Cardiac fibroblast (primary cell): Measurements from ENCODE around the gene MCM9.

Experiments
- DNase-seq, 2 donors: peaks; one replicate each; pipeline versions ENCODE4 v3.0.0 to v3.0.0-alpha.2; 2010; ENCODE audit warnings: low read depth in 2 of 2
- H3K4me3 ChIP-seq, 2 donors: replicated peaks in 1 of 2; 1 replicate in 1 of 2; 2 replicates in 1 of 2; pipeline ENCODE4 v1.5.1; 2011; ENCODE audit warnings: low read depth in 2 of 2, low read length in 2 of 2, mild to moderate bottlenecking in 2 of 2, moderate library complexity in 1 of 2
- TF ChIP-seq, protein P1 (sequence below): IDR thresholded peaks from one replicate; pipeline ENCODE4 v1.5.1; 2011; ENCODE audit warnings: low read depth, mild to moderate bottlenecking, low read length, inconsistent platforms

The MCM9 gene

DNA sequence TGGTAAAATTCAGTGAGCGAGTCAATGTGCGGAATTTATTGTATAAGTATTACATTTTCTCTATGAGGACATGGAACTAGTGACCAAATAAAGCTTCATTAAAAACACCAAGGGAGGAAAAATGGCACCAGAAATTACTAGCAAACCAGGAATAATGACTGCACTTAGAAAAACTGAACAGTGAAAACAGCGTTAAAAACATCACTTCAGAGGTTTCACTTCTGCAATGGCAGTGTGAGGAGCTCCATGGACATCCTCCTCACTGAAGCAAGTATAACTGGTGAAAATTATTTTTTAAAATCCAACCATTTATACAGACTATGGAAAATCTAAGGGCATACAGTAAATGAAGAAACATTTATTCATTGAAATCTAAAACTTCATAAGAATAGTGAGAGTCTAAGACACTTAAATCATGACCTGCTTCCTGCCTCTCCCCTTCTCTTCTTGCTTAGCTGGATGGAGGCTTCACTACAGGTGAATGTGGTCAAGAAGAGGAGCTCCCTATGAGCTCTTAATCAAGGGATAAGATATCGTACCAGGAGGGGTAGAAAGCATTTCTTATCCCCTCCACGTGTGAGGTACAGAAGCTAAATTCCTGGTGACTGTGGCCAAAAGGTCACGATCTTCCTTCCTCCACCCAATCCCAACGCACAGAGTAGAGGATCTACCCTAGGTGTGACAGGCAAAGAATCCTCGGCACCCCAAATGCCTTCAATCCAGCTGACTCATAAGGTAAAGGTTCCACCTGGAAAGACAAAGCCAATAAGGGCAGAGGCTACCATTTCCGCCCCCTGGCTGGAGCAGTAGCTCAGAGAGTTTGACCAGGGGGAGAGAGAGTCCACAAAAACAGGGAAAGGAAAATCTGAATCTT is 53.3 kb downstream of the MCM9 start:
- H3K4me3 ChIP-seq: no peak overlapping the region
- DNase-seq: no peak
- TF ChIP-seq, protein P1, sequence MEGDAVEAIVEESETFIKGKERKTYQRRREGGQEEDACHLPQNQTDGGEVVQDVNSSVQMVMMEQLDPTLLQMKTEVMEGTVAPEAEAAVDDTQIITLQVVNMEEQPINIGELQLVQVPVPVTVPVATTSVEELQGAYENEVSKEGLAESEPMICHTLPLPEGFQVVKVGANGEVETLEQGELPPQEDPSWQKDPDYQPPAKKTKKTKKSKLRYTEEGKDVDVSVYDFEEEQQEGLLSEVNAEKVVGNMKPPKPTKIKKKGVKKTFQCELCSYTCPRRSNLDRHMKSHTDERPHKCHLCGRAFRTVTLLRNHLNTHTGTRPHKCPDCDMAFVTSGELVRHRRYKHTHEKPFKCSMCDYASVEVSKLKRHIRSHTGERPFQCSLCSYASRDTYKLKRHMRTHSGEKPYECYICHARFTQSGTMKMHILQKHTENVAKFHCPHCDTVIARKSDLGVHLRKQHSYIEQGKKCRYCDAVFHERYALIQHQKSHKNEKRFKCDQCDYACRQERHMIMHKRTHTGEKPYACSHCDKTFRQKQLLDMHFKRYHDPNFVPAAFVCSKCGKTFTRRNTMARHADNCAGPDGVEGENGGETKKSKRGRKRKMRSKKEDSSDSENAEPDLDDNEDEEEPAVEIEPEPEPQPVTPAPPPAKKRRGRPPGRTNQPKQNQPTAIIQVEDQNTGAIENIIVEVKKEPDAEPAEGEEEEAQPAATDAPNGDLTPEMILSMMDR: no peak

DNA sequence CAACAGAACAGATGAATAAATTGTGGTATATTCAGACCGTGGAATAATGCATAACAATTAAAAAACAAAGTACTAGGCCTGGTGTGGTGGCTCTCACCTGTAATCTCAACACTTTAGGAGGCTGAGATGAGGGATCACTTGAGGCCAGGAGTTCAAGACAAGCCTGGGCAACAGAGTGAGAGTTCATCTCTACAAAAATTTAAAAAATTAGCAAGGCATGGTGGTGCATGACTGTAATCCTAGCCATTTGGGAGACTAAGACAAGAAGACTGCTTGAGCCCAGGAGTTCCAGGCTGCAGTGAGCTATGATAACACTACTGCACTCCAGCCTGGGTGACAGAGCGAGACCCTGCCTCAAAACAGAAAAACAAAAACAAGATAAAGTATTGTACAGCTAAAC is 57.2 kb downstream of the MCM9 start:
- no peak for DNase-seq
- TF ChIP-seq, protein P1: no peak
- H3K4me3 ChIP-seq: no peak overlapping the region

DNA sequence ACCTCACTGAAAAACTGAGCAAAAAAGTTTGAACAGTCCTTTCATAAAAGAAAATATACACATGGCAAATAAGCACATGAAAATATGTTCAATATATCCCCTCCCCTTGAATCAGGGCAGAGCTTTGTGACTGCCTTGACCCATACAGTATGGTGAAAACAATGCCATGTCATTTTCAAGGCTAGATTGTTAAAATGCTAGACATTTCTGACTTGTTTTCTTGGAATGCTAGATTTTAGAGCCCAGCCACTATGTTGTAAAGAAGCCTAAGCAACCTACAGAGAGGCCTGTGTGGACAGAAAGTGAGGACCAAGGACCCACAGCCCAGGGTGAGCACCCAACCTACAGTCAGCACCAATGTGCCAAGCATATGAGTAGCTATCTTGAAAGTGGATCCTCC is 58.1 kb downstream of the MCM9 start:
- peak; percentile 45 to 91 for DNase-seq
- TF ChIP-seq, protein P1: no peak
- H3K4me3 ChIP-seq: no peak overlapping the region

DNA sequence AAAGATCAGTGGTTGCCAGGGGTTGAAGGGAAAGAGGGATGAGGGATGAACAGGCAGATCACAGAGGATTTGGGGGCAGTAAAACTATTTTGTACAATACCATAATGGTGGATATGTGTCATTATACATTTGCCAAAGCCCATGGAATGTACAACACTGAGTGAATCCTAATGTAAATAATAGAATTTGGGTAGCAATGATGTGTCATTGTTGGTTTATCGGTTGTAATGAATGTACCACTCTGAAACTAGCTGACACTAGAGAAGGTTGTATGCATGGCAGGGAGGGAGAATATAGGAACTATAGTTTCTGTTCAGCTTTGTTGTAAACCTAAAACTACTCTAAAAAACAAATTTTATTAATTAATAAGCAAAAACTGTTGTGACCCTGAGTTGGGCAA is 58.8 kb downstream of the MCM9 start:
- peak in 1 of 2 donors; percentile 72 for DNase-seq
- TF ChIP-seq, protein P1: no peak
- H3K4me3 ChIP-seq: no peak overlapping the region

DNA sequence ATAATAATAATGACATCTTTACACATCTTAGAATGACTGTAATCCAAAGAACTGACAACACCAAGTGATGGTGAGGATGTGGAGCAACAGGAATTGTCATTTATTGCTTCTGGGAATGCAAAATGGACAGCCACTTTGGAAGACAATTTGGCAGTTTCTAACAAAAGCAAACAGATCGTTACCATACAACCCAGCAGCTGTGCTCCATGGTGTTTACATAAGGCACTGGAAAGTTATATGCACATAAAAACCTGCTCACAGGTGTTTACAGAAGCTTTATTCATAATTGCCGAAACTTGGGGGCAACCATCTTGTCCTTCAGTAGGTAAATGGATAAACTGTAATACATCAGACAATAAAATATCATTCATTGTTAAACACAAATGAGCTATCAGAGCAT is 59.3 kb downstream of the MCM9 start:
- TF ChIP-seq, protein P1: no peak

DNA sequence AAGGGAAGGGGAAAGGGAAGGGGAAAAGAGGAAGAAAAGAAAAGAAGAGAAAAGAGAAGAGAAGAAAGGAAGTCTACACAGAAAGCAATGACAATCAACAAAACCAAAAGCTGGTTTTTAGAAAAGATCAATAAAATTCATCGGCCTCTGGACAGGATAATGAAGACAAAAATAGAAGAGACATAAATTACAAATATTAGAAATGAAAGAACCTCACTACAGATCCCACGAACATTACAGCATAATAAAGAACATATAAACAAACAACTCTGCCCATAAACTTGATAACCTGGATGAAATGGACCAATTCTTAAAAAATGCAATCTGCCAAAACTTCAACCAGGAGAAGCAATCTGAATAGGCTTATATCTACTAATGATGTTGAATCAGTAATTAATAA is 61.7 kb downstream of the MCM9 start:
- DNase-seq: no peak
- TF ChIP-seq, protein P1: no peak

More for the DNA sequence above, 59.3 kb downstream of the MCM9 start:
- no peak for DNase-seq
- no peak overlapping the region for H3K4me3 ChIP-seq

More for the DNA sequence above, 61.7 kb downstream of the MCM9 start:
- no peak overlapping the region for H3K4me3 ChIP-seq
